Inflammatory macrophage (primary cell): ENCODE results near the gene FAM174A.
"Not testable (repeated sequence)": the region's sequence is repeated elsewhere in the genome, so short reads cannot be mapped to it uniquely, and the experiment has no call there.

Experiments
- DNase-seq, 2 donors: peaks; one replicate each; pipeline ENCODE4 v3.0.0-alpha.2; 2020 to 2022

The FAM174A gene

GRCh38 chr5:100576217-100576751, 41.1 kb downstream of the FAM174A start:
- DNase-seq = no peak

GRCh38 chr5:100577506-100577905, 42.3 kb downstream of the FAM174A start:
- DNase-seq = no peak

- DNase-seq = no peak
Observed at GRCh38 chr5:100584069-100584468, 48.9 kb downstream of the FAM174A start.

- DNase-seq = no peak
Observed at GRCh38 chr5:100584889-100585288, 49.7 kb downstream of the FAM174A start.

- no peak for DNase-seq
Observed at GRCh38 chr5:100590867-100591266, 55.7 kb downstream of the FAM174A start.

GRCh38 chr5:100595152-100595811, 60.1 kb downstream of the FAM174A start:
- DNase-seq = no peak

- no peak for DNase-seq
Observed at GRCh38 chr5:100595812-100596173, 60.6 kb downstream of the FAM174A start.

- no peak for DNase-seq
Observed at GRCh38 chr5:100598446-100598845, 63.3 kb downstream of the FAM174A start.

GRCh38 chr5:100600298-100600994, 65.3 kb downstream of the FAM174A start:
- peak; percentile 43 to 51 for DNase-seq

GRCh38 chr5:100603141-100603540, 68.0 kb downstream of the FAM174A start:
- DNase-seq = no peak

- not testable (repeated sequence) for DNase-seq
Observed at GRCh38 chr5:100604021-100604420, 68.8 kb downstream of the FAM174A start.

- DNase-seq = no peak
Observed at GRCh38 chr5:100609594-100609993, 74.4 kb downstream of the FAM174A start.

GRCh38 chr5:100614308-100614707, 79.1 kb downstream of the FAM174A start:
- no peak for DNase-seq

GRCh38 chr5:100615362-100615761, 80.2 kb downstream of the FAM174A start:
- DNase-seq = peak in 1 of 2 donors; percentile 36

- DNase-seq = no peak
Observed at GRCh38 chr5:100616291-100616690, 81.1 kb downstream of the FAM174A start.

GRCh38 chr5:100616981-100617380, 81.8 kb downstream of the FAM174A start:
- no peak for DNase-seq

GRCh38 chr5:100623719-100624118, 88.5 kb downstream of the FAM174A start:
- DNase-seq = peak; percentile 46 to 61

- no peak for DNase-seq
Observed at GRCh38 chr5:100634937-100635534, 99.9 kb downstream of the FAM174A start.
